ENCODE data around the gene ARID1B. TPM values are rescaled to one million over a fixed set of nuclear protein-coding genes. Genes with fewer than 3 reads are reported as not detected.

The ARID1B gene
- total RNA-seq, 4 donors from 2014 or later: 157 to 315 (median 206) TPM

- DNase-seq: no peak
- WGBS, 2 donors: 91 to 92% methylated on average over 9 of the region's 9 CpGs
- Histone ChIP-seq H3K27me3 (no peaks in the 10 kb centered on the region), H3K27ac (no peak overlapping the region), H3K36me3 (no peaks in the 10 kb centered on the region), H3K9me3 (no peaks in the 10 kb centered on the region), H3K4me1 (no peaks in the 10 kb centered on the region), H3K4me3 (replicated peaks in 1 of 3) (no peak overlapping the region)
- intact Hi-C loops (cut with DNase I): no loop called here
- no peak for TF ChIP-seq CTCF (IDR thresholded peaks at IDR 0.05)
- no peak for TF ChIP-seq POLR2A (IDR thresholded peaks at IDR 0.05)
Measured at GRCh38 chr6:157213426-157213825, 436.2 kb downstream of the ARID1B start.

- Histone ChIP-seq H3K27me3 (no peaks in the 10 kb centered on the region), H3K27ac (no peak overlapping the region), H3K9me3 (no peaks in the 10 kb centered on the region), H3K4me1 (no peaks in the 10 kb centered on the region), H3K36me3 (no peaks in the 10 kb centered on the region), H3K4me3 (replicated peaks in 1 of 3) (no peak overlapping the region)
- TF ChIP-seq POLR2A (IDR thresholded peaks at IDR 0.05) (no peak), CTCF (IDR thresholded peaks at IDR 0.05) (no peak)
- no peak for DNase-seq
- intact Hi-C loops (cut with DNase I): no loop called here
- WGBS, 2 donors: 89 to 93% methylated on average over 10 of the region's 10 CpGs
Measured at GRCh38 chr6:157213907-157214565, 436.9 kb downstream of the ARID1B start.

- Histone ChIP-seq H3K4me3 (replicated peaks in 1 of 3) (no peak overlapping the region), H3K27me3 (no peaks in the 10 kb centered on the region), H3K9me3 (no peaks in the 10 kb centered on the region), H3K4me1 (peaks cover 0 to 4% of the 10 kb centered on the region in 2 donors), H3K36me3 (no peaks in the 10 kb centered on the region), H3K27ac (no peak overlapping the region)
- TF ChIP-seq POLR2A (IDR thresholded peaks at IDR 0.05) (no peak), CTCF (IDR thresholded peaks at IDR 0.05) (no peak)
- intact Hi-C loops (cut with DNase I): no loop called here
- WGBS, 2 donors: 91 to 93% methylated on average over 2 of the region's 2 CpGs
- no peak for DNase-seq
Measured at GRCh38 chr6:157215717-157216116, 438.5 kb downstream of the ARID1B start.

GRCh38 chr6:157216570-157216969, 439.4 kb downstream of the ARID1B start:
- DNase-seq: no peak
- Histone ChIP-seq H3K36me3 (no peaks in the 10 kb centered on the region), H3K4me3 (replicated peaks in 1 of 3) (no peak overlapping the region), H3K27me3 (no peaks in the 10 kb centered on the region), H3K9me3 (no peaks in the 10 kb centered on the region), H3K4me1 (peaks cover 0 to 6% of the 10 kb centered on the region in 2 donors), H3K27ac (no peak overlapping the region)
- intact Hi-C loops (cut with DNase I): no loop called here
- WGBS, 2 donors: 90% methylated on average over 5 of the region's 5 CpGs
- TF ChIP-seq CTCF (IDR thresholded peaks at IDR 0.05) (no peak), POLR2A (IDR thresholded peaks at IDR 0.05) (no peak)

- WGBS, 2 donors: 84 to 91% methylated on average over 20 of the region's 20 CpGs
- no peak for TF ChIP-seq CTCF (IDR thresholded peaks at IDR 0.05)
- TF ChIP-seq POLR2A (IDR thresholded peaks at IDR 0.05): no peak
- Histone ChIP-seq H3K27ac (no peak overlapping the region), H3K36me3 (no peaks in the 10 kb centered on the region), H3K9me3 (no peaks in the 10 kb centered on the region), H3K4me1 (peaks cover 0 to 6% of the 10 kb centered on the region in 2 donors), H3K27me3 (no peaks in the 10 kb centered on the region), H3K4me3 (replicated peaks in 1 of 3) (no peak overlapping the region)
- intact Hi-C loops (cut with DNase I): no loop called here
- no peak for DNase-seq
Measured at GRCh38 chr6:157217198-157217893, 440.2 kb downstream of the ARID1B start.
